HG03060 (cell line): Measurements from ENCODE around the gene LYRM7.
"Not testable (repeated sequence)": the region's sequence is repeated elsewhere in the genome, so short reads cannot be mapped to it uniquely, and the experiment has no call there.

Experiments
- ATAC-seq: cut with Tn5 transposase; IDR thresholded peaks from one replicate; pipeline ENCODE4 v1.9.1; 2021; ENCODE audit warnings: low read depth, moderate number of reproducible peaks; ENCODE audit not compliant: unreplicated experiment

LYRM7 gene

GRCh38 chr5:131170540-131171275 lies at the start of gene LYRM7:
Gene LYRM7, plus strand, starts transcription at chr5:131170944. Its CDS starts 77 bp downstream, at chr5:131171021.
- ATAC-seq = peak; percentile 94

- ATAC-seq = not testable (repeated sequence)
Observed at GRCh38 chr5:131127244-131127643, 43.5 kb upstream of the LYRM7 start.

- no peak for ATAC-seq
Observed at GRCh38 chr5:131129306-131129705, 41.4 kb upstream of the LYRM7 start.

- not testable (repeated sequence) for ATAC-seq
Observed at GRCh38 chr5:131133091-131133490, 37.7 kb upstream of the LYRM7 start.

- ATAC-seq = not testable (repeated sequence)
Observed at GRCh38 chr5:131138406-131138805, 32.3 kb upstream of the LYRM7 start.

- no peak for ATAC-seq
Observed at GRCh38 chr5:131139321-131139720, 31.4 kb upstream of the LYRM7 start.

GRCh38 chr5:131142970-131143617 lies 27.6 kb upstream of the LYRM7 start:
- ATAC-seq = no peak

- no peak for ATAC-seq
Observed at GRCh38 chr5:131147258-131147657, 23.5 kb upstream of the LYRM7 start.

- ATAC-seq = no peak
Observed at GRCh38 chr5:131148835-131149234, 21.9 kb upstream of the LYRM7 start.

- no peak for ATAC-seq
Observed at GRCh38 chr5:131150408-131150807, 20.3 kb upstream of the LYRM7 start.

- ATAC-seq = no peak
Observed at GRCh38 chr5:131151216-131151615, 19.5 kb upstream of the LYRM7 start.

GRCh38 chr5:131156385-131156784 lies 14.4 kb upstream of the LYRM7 start:
- ATAC-seq = no peak

GRCh38 chr5:131156957-131157356 lies 13.8 kb upstream of the LYRM7 start:
- no peak for ATAC-seq

- ATAC-seq = no peak
Observed at GRCh38 chr5:131160134-131160533, 10.6 kb upstream of the LYRM7 start.

GRCh38 chr5:131163276-131164119 lies 7.2 kb upstream of the LYRM7 start:
- ATAC-seq = no peak

- ATAC-seq = peak; percentile 50
Observed at GRCh38 chr5:131164191-131165118, 6.3 kb upstream of the LYRM7 start.

- ATAC-seq = peak; percentile 70
Observed at GRCh38 chr5:131165119-131165727, 5.5 kb upstream of the LYRM7 start, which contains the start of gene HINT1. Gene HINT1, minus strand, starts transcription at chr5:131165256. Its CDS starts 51 bp downstream, at chr5:131165205.

GRCh38 chr5:131167615-131168014 lies 3.1 kb upstream of the LYRM7 start:
- no peak for ATAC-seq

- ATAC-seq = no peak
Observed at GRCh38 chr5:131169810-131170539, 769 bp upstream of the LYRM7 start.
